Vagina (tissue), 2 donors: ENCODE results near the gene CGNL1.

Source experiments
- POLR2AphosphoS5 ChIP-seq, 2 donors: sonication (generic); formaldehyde crosslinking; IDR thresholded peaks; one replicate each; pipeline ENCODE4 v1.9.0; 2017; ENCODE audit warnings: antibody characterized with exemption in 2 of 2, mild to moderate bottlenecking in 2 of 2, low read depth in 1 of 2; ENCODE audit not compliant: insufficient read depth in 1 of 2
- TF ChIP-seq, protein P1 (sequence below), 3 experiments: fragments of 450-650 bp in 2 of 3; fragments of 200-600 bp in 1 of 3; sonication (generic) in 1 of 3; IDR thresholded peaks; one replicate each; pipeline ENCODE4 v1.5.1; 2017 to 2019; ENCODE audit warnings: antibody characterized with exemption in 3 of 3, mild to moderate bottlenecking in 2 of 3, moderate library complexity in 2 of 3

DNA sequence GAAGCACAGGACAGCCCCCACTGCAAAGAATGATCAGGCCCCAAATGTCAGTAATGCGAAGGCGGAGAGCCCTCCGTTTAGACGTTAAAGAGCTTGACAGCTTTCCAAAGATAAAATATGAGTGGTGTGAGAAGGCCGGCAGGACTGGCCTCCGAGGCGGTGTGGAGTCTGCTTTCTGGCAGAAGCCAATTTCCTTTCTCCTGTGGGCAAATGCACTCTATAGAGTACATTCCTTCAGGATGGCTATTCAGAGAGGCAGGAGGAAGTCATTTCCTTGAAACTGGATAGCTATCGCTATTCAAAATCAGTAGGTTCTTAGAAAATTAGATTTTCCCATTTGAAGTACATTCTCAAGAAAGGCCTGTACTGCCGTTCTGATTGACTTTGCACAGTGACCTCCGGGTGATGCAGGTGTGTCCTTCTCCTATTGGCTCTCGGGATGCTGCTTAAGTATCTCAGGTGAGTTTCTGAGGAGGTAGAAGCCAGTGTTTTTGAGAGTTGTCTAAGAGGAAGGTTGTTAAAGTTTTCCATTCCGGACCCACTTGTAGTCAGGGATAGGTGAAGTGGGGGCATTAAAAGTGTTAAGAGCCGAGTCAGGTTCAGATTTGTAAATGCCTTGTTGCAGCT, 142.6 kb downstream of the CGNL1 start:
- TF ChIP-seq, protein P1, sequence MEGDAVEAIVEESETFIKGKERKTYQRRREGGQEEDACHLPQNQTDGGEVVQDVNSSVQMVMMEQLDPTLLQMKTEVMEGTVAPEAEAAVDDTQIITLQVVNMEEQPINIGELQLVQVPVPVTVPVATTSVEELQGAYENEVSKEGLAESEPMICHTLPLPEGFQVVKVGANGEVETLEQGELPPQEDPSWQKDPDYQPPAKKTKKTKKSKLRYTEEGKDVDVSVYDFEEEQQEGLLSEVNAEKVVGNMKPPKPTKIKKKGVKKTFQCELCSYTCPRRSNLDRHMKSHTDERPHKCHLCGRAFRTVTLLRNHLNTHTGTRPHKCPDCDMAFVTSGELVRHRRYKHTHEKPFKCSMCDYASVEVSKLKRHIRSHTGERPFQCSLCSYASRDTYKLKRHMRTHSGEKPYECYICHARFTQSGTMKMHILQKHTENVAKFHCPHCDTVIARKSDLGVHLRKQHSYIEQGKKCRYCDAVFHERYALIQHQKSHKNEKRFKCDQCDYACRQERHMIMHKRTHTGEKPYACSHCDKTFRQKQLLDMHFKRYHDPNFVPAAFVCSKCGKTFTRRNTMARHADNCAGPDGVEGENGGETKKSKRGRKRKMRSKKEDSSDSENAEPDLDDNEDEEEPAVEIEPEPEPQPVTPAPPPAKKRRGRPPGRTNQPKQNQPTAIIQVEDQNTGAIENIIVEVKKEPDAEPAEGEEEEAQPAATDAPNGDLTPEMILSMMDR (IDR thresholded peaks at IDR 0.05), result no peak
- TF ChIP-seq POLR2AphosphoS5 (IDR thresholded peaks at IDR 0.05; ENCODE audit: insufficient read depth in 1 of 2, low read depth in 1 of 2), result no peak
